GM12878 (cell line): Measurements from ENCODE around the gene ARHGEF7. TPM values are rescaled to one million over a fixed set of nuclear protein-coding genes. Genes with fewer than 3 reads are reported as not detected.
A peak's percentile ranks its signal among the peaks of the same experiment; 100 is the strongest.

Experiments used
- ATF2 ChIP-seq: IDR thresholded peaks from 2 replicates; pipeline ENCODE4 v1.6.1; 2012; ENCODE audit warnings: low read length, inconsistent platforms
- ATF3 ChIP-seq: IDR thresholded peaks from 2 replicates; pipeline ENCODE4 v1.6.1; 2011; ENCODE audit warnings: low read depth, mild to moderate bottlenecking, low read length, moderate library complexity, borderline replicate concordance; ENCODE audit errors: extremely low read depth
- BRCA1 ChIP-seq: IDR thresholded peaks from 2 replicates; pipeline ENCODE4 v1.6.1; 2011; ENCODE audit warnings: low read depth, low read length, improper control_type of control experiment
- E2F8 ChIP-seq: fragments of 450-650 bp; IDR thresholded peaks from 2 replicates; pipeline ENCODE4 v1.6.1; 2018; ENCODE audit warnings: mild to moderate bottlenecking, low read depth, moderate library complexity; ENCODE audit not compliant: partially characterized antibody
- EZH2 ChIP-seq: IDR thresholded peaks from 2 replicates; pipeline ENCODE4 v1.6.1; 2012; ENCODE audit warnings: low read depth, mild to moderate bottlenecking, control low read depth, inconsistent platforms, low read length, borderline replicate concordance; ENCODE audit not compliant: control insufficient read depth
- FOXK2 ChIP-seq: fragments of 450-650 bp; IDR thresholded peaks from 2 replicates; pipeline ENCODE4 v1.6.1; 2017; ENCODE audit warnings: mild to moderate bottlenecking, moderate library complexity
- GATAD2B ChIP-seq: fragments of 450-650 bp; conservative IDR thresholded peaks from 2 replicates; pipeline ENCODE4 v1.6.1; 2017; ENCODE audit warnings: low read depth, mild to moderate bottlenecking, moderate library complexity
- HDAC2 ChIP-seq: fragments of 200-600 bp; sonication (generic); IDR thresholded peaks from 2 replicates; pipeline ENCODE4 v1.6.1; 2017
- HDAC6 ChIP-seq: fragments of 200-600 bp; sonication (generic); IDR thresholded peaks from one replicate; pipeline ENCODE4 v1.8.0; 2017; ENCODE audit warnings: antibody characterized with exemption; ENCODE audit not compliant: unreplicated experiment
- HDGF ChIP-seq: fragments of 450-650 bp; IDR thresholded peaks from 2 replicates; pipeline ENCODE4 v1.6.1; 2016; ENCODE audit warnings: antibody characterized with exemption
- JUNB ChIP-seq: IDR thresholded peaks from 2 replicates; pipeline ENCODE4 v1.6.1; 2016; ENCODE audit warnings: antibody characterized with exemption, mild to moderate bottlenecking
- MYC ChIP-seq: IDR thresholded peaks from 2 replicates; pipeline ENCODE4 v1.6.1; 2011; ENCODE audit warnings: mild to moderate bottlenecking, low read length, moderate library complexity, inconsistent platforms; ENCODE audit not compliant: insufficient read depth, insufficient replicate concordance, insufficient read length, severe bottlenecking
- NBN ChIP-seq: fragments of 450-650 bp; IDR thresholded peaks from 2 replicates; pipeline ENCODE4 v1.6.1; 2016
- RAD51 ChIP-seq: fragments of 450-650 bp; IDR thresholded peaks from 2 replicates; pipeline ENCODE4 v1.6.1; 2016; ENCODE audit warnings: moderate library complexity, mild to moderate bottlenecking, inconsistent platforms
- RB1 ChIP-seq: fragments of 450-650 bp; formaldehyde crosslinking; IDR thresholded peaks from 2 replicates; pipeline ENCODE4 v1.6.1; 2017; ENCODE audit warnings: mild to moderate bottlenecking, borderline replicate concordance
- RBBP5 ChIP-seq: fragments of 200-600 bp; sonication (generic); conservative IDR thresholded peaks from 2 replicates; pipeline ENCODE4 v1.6.1; 2016
- SMARCA5 ChIP-seq: fragments of 450-650 bp; IDR thresholded peaks from 2 replicates; pipeline ENCODE4 v1.6.1; 2017; ENCODE audit warnings: mild to moderate bottlenecking
- SMC3 ChIP-seq: IDR thresholded peaks from 2 replicates; pipeline ENCODE4 v1.6.1; 2011; ENCODE audit warnings: low read length, improper control_type of control experiment, borderline replicate concordance
- SPI1 ChIP-seq: IDR thresholded peaks from 2 replicates; pipeline ENCODE4 v1.6.1; 2011; ENCODE audit warnings: low read depth, mild to moderate bottlenecking, low read length, moderate library complexity, borderline replicate concordance; ENCODE audit not compliant: insufficient read depth
- SRF ChIP-seq, 2 experiments: IDR thresholded peaks; 2 replicates each; pipeline ENCODE4 v1.6.1; 2011; ENCODE audit warnings: low read depth in 2 of 2, low read length in 2 of 2, mild to moderate bottlenecking in 1 of 2, moderate library complexity in 1 of 2
- STAT1 ChIP-seq: fragments of 450-650 bp; conservative IDR thresholded peaks from 2 replicates; pipeline ENCODE4 v1.6.1; 2014; ENCODE audit warnings: antibody characterized with exemption, mild to moderate bottlenecking
- STAT3 ChIP-seq: IDR thresholded peaks from 2 replicates; pipeline ENCODE4 v1.6.1; 2011; ENCODE audit warnings: low read depth, low read length, improper control_type of control experiment
- TAF1 ChIP-seq: IDR thresholded peaks from 2 replicates; pipeline ENCODE4 v1.6.1; 2011; ENCODE audit warnings: mild to moderate bottlenecking, low read depth, low read length, borderline replicate concordance
- ZBTB33 ChIP-seq: fragments of 450-650 bp; IDR thresholded peaks from 2 replicates; pipeline ENCODE4 v1.6.1; 2017; ENCODE audit warnings: mild to moderate bottlenecking
- ZNF622 ChIP-seq: fragments of 450-650 bp; IDR thresholded peaks from 2 replicates; pipeline ENCODE4 v1.6.1; 2017; ENCODE audit warnings: mild to moderate bottlenecking, inconsistent platforms
- polyA plus RNA-seq, 11 experiments: library from polyadenylated mRNA; depleted of rRNA in 4 of 11; unstranded in 6 of 11; stranded (reverse) in 5 of 11; fragments of >200 nt; fragmentation: Nextera tagmentation in 4 of 11; fragmentation: Illumina TruSeq in 1 of 11; extraction: Ambion mirVana in 4 of 11; extraction: Trizol in 1 of 11; gene quantifications; 1 replicate in 1 of 11; 2 replicates in 10 of 11; pipeline versions ENCODE4 v1.2.1 to v1.2.3, GENCODE V29; 2011 to 2016; ENCODE audit warnings: inconsistent platforms in 2 of 11, missing spikeins in 2 of 11, low read depth in 1 of 11
- total RNA-seq, 4 experiments: library from RNA; depleted of rRNA in 3 of 4; stranded (reverse); fragments of >200 nt in 3 of 4; fragmentation: Illumina TruSeq in 1 of 4; extraction: Trizol in 1 of 4; gene quantifications; 2 replicates each; pipeline versions ENCODE4 v1.2.1 to v1.2.3, GENCODE V29; 2013 to 2021

ARHGEF7 gene
- total and polyA plus RNA-seq, 10 of the 15 experiments (the other 5 are each of a cell fraction or from before 2014, with no cell fraction given) = 4.7 to 65.5 (median 36.6) TPM

- TF ChIP-seq ATF2 (peak; percentile 68; the same call in 1 of the 2 replicates), HDAC6 (no peak), RB1 (0 out of 2 replicates have a peak, but pooled peaks have one; percentile 10), E2F8 (no peak), ZBTB33 (no peak), BRCA1 (no peak), NBN (peak; percentile 62), SRF (IDR thresholded peaks at IDR 0.05; ENCODE audit: low read depth in 2 of 2, low read length in 2 of 2) (0 out of 4 replicates have a peak, but pooled peaks of 1 of the 2 experiments have one; percentile 55), ATF3 (peak; percentile 13; the same call in 1 of the 2 replicates), STAT1 (no peak), MYC (no peak), TAF1 (peak; percentile 59; the same call in 1 of the 2 replicates), EZH2 (no peak), JUNB (no peak), HDGF (no peak), STAT3 (no peak), SMARCA5 (no peak), GATAD2B (no peak; the same call in 1 of the 2 replicates), RAD51 (peak; percentile 93), RBBP5 (no peak), HDAC2 (no peak), SPI1 (no peak), ZNF622 (no peak), FOXK2 (no peak), SMC3 (no peak; the same call in 1 of the 2 replicates)
These were observed 69.6 kb downstream of the ARHGEF7 start (continued) for GRCh38 chr13:111184458-111185401.
